Mammary epithelial cell (primary cell): ENCODE measurements around the gene PLA2G6.

ENCODE experiments used
- CTCF ChIP-seq, 2 donors: IDR thresholded peaks in 1 of 2; conservative IDR thresholded peaks in 1 of 2; 2 replicates each; pipeline ENCODE4 v1.5.1; 2011 to 2012; ENCODE audit warnings: inconsistent platforms in 2 of 2, low read length in 2 of 2, mild to moderate bottlenecking in 2 of 2, control low read depth in 1 of 2, low read depth in 1 of 2; ENCODE audit not compliant: insufficient read depth in 1 of 2; ENCODE audit errors: extremely low read depth in 1 of 2
- EZH2 ChIP-seq: IDR thresholded peaks from 2 replicates; pipeline ENCODE4 v1.6.1; 2012; ENCODE audit warnings: low read length, inconsistent platforms, borderline replicate concordance

GRCh38 chr22:38211556-38211955 lies 29.9 kb upstream of the PLA2G6 start:
- TF ChIP-seq CTCF (conservative IDR thresholded peaks at IDR 0.05 in 1 of 2, IDR thresholded peaks at IDR 0.05 in 1 of 2; ENCODE audit: extremely low read depth in 1 of 2, insufficient read depth in 1 of 2, low read depth in 1 of 2, low read length in 2 of 2), result no peak
- TF ChIP-seq EZH2, result no peak
